ENCODE measurements around the gene COL4A2. TPM values are rescaled to one million over a fixed set of nuclear protein-coding genes. Genes with fewer than 3 reads are reported as not detected.
A peak's percentile ranks its signal among the peaks of the same experiment; 100 is the strongest.
"Not testable (repeated sequence)": the region's sequence is repeated elsewhere in the genome, so short reads cannot be mapped to it uniquely, and the experiment has no call there.

The COL4A2 gene
- total RNA-seq, 1 experiment from 2014 or later = 74.5 TPM

DNA sequence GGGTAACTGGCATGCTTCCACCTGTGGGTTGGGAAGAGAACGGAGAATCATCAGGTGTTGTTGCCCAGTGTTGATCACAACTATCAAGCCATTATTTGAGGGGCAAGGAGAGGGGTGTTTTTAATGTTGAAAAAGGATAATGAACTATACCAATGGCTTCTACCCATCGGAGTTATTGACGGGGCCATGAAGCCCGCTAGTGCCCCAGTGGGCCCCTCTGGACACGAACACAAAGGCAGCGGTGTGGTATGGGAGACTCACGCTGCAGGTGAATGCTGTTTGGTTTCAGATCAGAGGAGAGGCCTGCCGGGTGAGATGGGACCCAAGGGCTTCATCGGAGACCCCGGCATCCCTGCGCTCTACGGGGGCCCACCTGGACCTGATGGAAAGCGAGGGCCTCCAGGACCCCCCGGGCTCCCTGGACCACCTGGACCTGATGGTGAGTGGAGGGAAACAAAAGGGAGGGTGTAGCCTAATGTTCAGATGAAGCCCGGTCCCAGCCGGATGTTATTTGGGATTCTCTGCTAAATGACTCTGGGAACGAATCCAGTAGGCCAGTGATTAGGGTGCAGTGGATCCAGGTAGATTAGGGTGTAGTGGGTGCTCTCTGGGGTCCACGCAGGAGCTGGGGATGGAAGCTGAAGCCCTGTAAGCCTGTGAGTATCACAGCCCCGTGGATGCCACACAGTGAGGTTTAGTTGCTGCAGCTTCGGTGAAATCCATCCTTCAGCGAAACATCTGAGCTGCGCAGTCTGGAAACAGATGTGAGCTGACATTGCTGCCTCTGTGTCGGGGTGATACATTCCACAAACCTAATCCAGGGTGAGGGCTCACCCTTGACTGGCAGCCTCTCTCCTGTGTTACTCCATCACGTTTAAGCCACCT lies 143.2 kb downstream of the COL4A2 start:
- Histone ChIP-seq H3F3A (ENCODE audit: low read length, unreplicated experiment) (no peaks in the 10 kb centered on the region), H2AFZ (ENCODE audit: low read length) (no peak overlapping the region), H4K20me1 (ENCODE audit: low read length) (no peaks in the 10 kb centered on the region), H3K79me2 (ENCODE audit: low read length) (no peaks in the 10 kb centered on the region), H3K4me3 (ENCODE audit: low read length) (no peak overlapping the region), H3K4me1 (ENCODE audit: insufficient read depth, low read length) (peaks cover 44% of the 10 kb centered on the region), H3K9me2 (replicated peaks; ENCODE audit: low read length) (no peaks in the 10 kb centered on the region), H3K27me3 (ENCODE audit: low read length) (no peaks in the 10 kb centered on the region), H3K9ac (ENCODE audit: low read length) (no peak overlapping the region), H3K9me3 (ENCODE audit: low read length) (no peaks in the 10 kb centered on the region), H3K27ac (ENCODE audit: low read length) (no peak overlapping the region), H3K36me3 (ENCODE audit: low read depth, low read length) (no peaks in the 10 kb centered on the region; the same call in 1 of the 2 replicates), H3K4me2 (ENCODE audit: low read length) (no peak overlapping the region)
- POLR2A ChIA-PET (ENCODE audit: unreplicated experiment) = interaction anchor here (0.6 kb wide), 1 partner anchor 75 kb away, joined by 3 read pairs; no protein-coding TSS in a partner anchor
- CTCF ChIA-PET = no interaction called here
- no peak for TF ChIP-seq EZH2 (IDR thresholded peaks at IDR 0.05; ENCODE audit: low read length, unreplicated experiment)
- no peak for ATAC-seq
- no TSS peak for BruUV-seq (replicated peaks)
- intact Hi-C loops (cut with micrococcal nuclease) = no loop called here
- no peak for DNase-seq

DNA sequence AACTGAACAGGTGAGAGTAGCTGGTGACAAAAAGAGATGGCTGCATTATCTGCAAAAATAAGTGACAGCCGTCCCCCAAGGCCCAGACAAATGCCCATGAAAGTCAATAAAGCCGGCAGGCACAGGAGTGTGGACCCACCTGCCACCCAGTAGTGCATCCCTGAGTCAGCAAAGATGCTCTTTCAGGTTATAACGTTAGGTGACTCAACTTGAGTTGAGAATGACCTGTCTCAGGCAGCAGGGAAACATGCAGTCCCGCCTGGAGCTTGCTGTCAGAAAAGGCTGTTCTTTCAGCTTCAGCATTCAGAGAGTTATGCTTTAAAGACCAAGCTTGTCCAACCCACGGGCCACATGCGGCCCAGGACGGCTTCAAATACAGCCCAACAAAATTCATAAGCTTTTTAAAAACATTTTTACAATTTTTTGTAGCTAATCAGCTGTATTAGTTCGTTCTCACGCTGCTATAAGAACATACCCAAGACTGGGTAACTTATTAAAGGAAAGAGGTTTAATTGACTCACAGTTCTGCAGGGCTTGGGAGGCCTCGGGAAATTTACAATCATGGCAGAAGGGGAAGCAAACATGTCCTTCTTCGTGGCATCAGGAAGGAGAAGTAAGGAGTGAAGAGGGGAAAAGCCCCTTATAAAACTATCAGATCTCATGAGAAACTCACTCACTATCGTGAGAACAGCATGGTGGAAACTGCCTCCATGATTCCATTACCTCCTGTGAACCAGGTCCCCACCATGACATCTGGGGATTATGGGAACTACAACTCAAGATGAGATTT lies 144.1 kb downstream of the COL4A2 start:
- intact Hi-C loops (cut with micrococcal nuclease) = no loop called here
- Histone ChIP-seq H3F3A (ENCODE audit: low read length, unreplicated experiment) (no peaks in the 10 kb centered on the region), H3K27ac (ENCODE audit: low read length) (no peak overlapping the region), H4K20me1 (ENCODE audit: low read length) (no peaks in the 10 kb centered on the region), H3K4me3 (ENCODE audit: low read length) (no peak overlapping the region), H3K9ac (ENCODE audit: low read length) (no peak overlapping the region), H3K36me3 (ENCODE audit: low read depth, low read length) (no peaks in the 10 kb centered on the region; the same call in 1 of the 2 replicates), H3K4me1 (ENCODE audit: insufficient read depth, low read length) (peaks cover 38% of the 10 kb centered on the region), H3K79me2 (ENCODE audit: low read length) (no peaks in the 10 kb centered on the region), H3K9me3 (ENCODE audit: low read length) (no peaks in the 10 kb centered on the region), H2AFZ (ENCODE audit: low read length) (no peak overlapping the region), H3K4me2 (ENCODE audit: low read length) (no peak overlapping the region), H3K27me3 (ENCODE audit: low read length) (no peaks in the 10 kb centered on the region), H3K9me2 (replicated peaks; ENCODE audit: low read length) (no peaks in the 10 kb centered on the region)
- CTCF ChIA-PET = no interaction called here
- TF ChIP-seq, protein P1, sequence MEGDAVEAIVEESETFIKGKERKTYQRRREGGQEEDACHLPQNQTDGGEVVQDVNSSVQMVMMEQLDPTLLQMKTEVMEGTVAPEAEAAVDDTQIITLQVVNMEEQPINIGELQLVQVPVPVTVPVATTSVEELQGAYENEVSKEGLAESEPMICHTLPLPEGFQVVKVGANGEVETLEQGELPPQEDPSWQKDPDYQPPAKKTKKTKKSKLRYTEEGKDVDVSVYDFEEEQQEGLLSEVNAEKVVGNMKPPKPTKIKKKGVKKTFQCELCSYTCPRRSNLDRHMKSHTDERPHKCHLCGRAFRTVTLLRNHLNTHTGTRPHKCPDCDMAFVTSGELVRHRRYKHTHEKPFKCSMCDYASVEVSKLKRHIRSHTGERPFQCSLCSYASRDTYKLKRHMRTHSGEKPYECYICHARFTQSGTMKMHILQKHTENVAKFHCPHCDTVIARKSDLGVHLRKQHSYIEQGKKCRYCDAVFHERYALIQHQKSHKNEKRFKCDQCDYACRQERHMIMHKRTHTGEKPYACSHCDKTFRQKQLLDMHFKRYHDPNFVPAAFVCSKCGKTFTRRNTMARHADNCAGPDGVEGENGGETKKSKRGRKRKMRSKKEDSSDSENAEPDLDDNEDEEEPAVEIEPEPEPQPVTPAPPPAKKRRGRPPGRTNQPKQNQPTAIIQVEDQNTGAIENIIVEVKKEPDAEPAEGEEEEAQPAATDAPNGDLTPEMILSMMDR (conservative IDR thresholded peaks at IDR 0.05; ENCODE audit: low read depth, low read length) = no peak
- TF ChIP-seq EZH2 (IDR thresholded peaks at IDR 0.05; ENCODE audit: low read length, unreplicated experiment) = no peak
- TF ChIP-seq EZH2phosphoT487 (IDR thresholded peaks at IDR 0.05; ENCODE audit: borderline replicate concordance, low read length) = no peak
- no TSS peak for BruUV-seq (replicated peaks)
- POLR2A ChIA-PET (ENCODE audit: unreplicated experiment) = interaction anchor here (0.6 kb wide), 1 partner anchor 74 kb away, joined by 3 read pairs; no protein-coding TSS in a partner anchor
- DNase-seq (peak; percentile 56), ATAC-seq (no peak)

DNA sequence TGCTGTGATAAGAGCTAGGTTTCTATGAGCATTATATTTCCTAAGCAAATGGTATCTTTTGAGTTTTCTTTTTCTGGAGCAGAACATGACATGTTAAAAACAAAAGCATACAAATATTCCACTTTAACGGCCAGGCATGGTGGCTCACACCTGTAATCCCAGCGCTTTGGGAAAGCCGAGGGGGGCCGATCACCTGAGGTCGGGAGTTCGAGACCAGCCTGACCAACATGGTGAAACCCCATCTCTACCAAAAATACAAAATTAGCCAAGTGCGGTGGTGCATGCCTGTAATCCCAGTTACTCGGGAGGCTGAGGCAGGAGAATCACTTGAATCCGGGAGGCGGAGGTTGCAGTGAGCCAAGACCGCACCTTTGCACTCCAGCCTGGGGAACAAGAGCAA lies 146.0 kb downstream of the COL4A2 start:
- H3F3A ChIP-seq (ENCODE audit: low read length, unreplicated experiment); POLR2A ChIA-PET (ENCODE audit: unreplicated experiment); H3K27me3 ChIP-seq (ENCODE audit: low read length); DNase-seq; H3K9me3 ChIP-seq (ENCODE audit: low read length); intact Hi-C loops (cut with micrococcal nuclease); H3K27ac ChIP-seq (ENCODE audit: low read length); H3K36me3 ChIP-seq (ENCODE audit: low read depth, low read length); H4K20me1 ChIP-seq (ENCODE audit: low read length); H3K79me2 ChIP-seq (ENCODE audit: low read length); H3K4me3 ChIP-seq (ENCODE audit: low read length); ATAC-seq; H3K4me2 ChIP-seq (ENCODE audit: low read length); CTCF ChIA-PET; H3K9me2 ChIP-seq (replicated peaks; ENCODE audit: low read length); BruUV-seq (replicated peaks); H3K9ac ChIP-seq (ENCODE audit: low read length); H2AFZ ChIP-seq (ENCODE audit: low read length): not testable (repeated sequence)
- peaks cover 23% of the 10 kb centered on the region for H3K4me1 ChIP-seq (ENCODE audit: insufficient read depth, low read length)
